Measurements from ENCODE around the gene ZNF385B.

The ZNF385B gene

GRCh38 chr2:179593323-179593722, 268.1 kb downstream of the ZNF385B start:
- Mint-ChIP-seq H3K4me3 (no peak overlapping the region), H3K4me1 (ENCODE audit: low read depth) (peaks cover 2% of the 10 kb centered on the region), H3K27ac (no peak overlapping the region), H3K27me3 (ENCODE audit: low read depth) (no peaks in the 10 kb centered on the region), H3K9me3 (no peaks in the 10 kb centered on the region), H3K36me3 (ENCODE audit: low read depth) (no peaks in the 10 kb centered on the region)
- DNase-seq (ENCODE audit: low spot score) = no peak

- no peak for DNase-seq (ENCODE audit: low spot score)
- no peak overlapping the region for H3K27ac Mint-ChIP-seq
- H3K9me3 Mint-ChIP-seq = no peaks in the 10 kb centered on the region
- no peak overlapping the region for H3K4me3 Mint-ChIP-seq
- H3K27me3 Mint-ChIP-seq (ENCODE audit: low read depth) = no peaks in the 10 kb centered on the region
- peaks cover 2% of the 10 kb centered on the region for H3K4me1 Mint-ChIP-seq (ENCODE audit: low read depth)
- no peaks in the 10 kb centered on the region for H3K36me3 Mint-ChIP-seq (ENCODE audit: low read depth)
Observed at GRCh38 chr2:179592167-179592936, 269.1 kb downstream of the ZNF385B start.

GRCh38 chr2:179591690-179592089, 269.7 kb downstream of the ZNF385B start:
- H3K9me3 Mint-ChIP-seq = no peaks in the 10 kb centered on the region
- H3K36me3 Mint-ChIP-seq (ENCODE audit: low read depth) = no peaks in the 10 kb centered on the region
- no peak for DNase-seq (ENCODE audit: low spot score)
- no peak overlapping the region for H3K27ac Mint-ChIP-seq
- H3K4me3 Mint-ChIP-seq = no peak overlapping the region
- peaks cover 2% of the 10 kb centered on the region for H3K4me1 Mint-ChIP-seq (ENCODE audit: low read depth)
- no peaks in the 10 kb centered on the region for H3K27me3 Mint-ChIP-seq (ENCODE audit: low read depth)

GRCh38 chr2:179588486-179589145, 272.8 kb downstream of the ZNF385B start:
- Mint-ChIP-seq H3K9me3 (no peaks in the 10 kb centered on the region), H3K27ac (no peak overlapping the region), H3K4me1 (ENCODE audit: low read depth) (no peaks in the 10 kb centered on the region), H3K4me3 (no peak overlapping the region), H3K27me3 (ENCODE audit: low read depth) (no peaks in the 10 kb centered on the region), H3K36me3 (ENCODE audit: low read depth) (no peaks in the 10 kb centered on the region)
- DNase-seq (ENCODE audit: low spot score) = no peak

- Mint-ChIP-seq H3K4me1 (ENCODE audit: low read depth) (no peaks in the 10 kb centered on the region), H3K27ac (no peak overlapping the region), H3K4me3 (no peak overlapping the region), H3K9me3 (no peaks in the 10 kb centered on the region), H3K36me3 (ENCODE audit: low read depth) (no peaks in the 10 kb centered on the region), H3K27me3 (ENCODE audit: low read depth) (no peaks in the 10 kb centered on the region)
- DNase-seq (ENCODE audit: low spot score) = no peak
Observed at GRCh38 chr2:179584760-179585159, 276.7 kb downstream of the ZNF385B start.

GRCh38 chr2:179581605-179582004, 279.8 kb downstream of the ZNF385B start:
- H3K4me1 Mint-ChIP-seq (ENCODE audit: low read depth) = no peaks in the 10 kb centered on the region
- no peaks in the 10 kb centered on the region for H3K36me3 Mint-ChIP-seq (ENCODE audit: low read depth)
- no peak for DNase-seq (ENCODE audit: low spot score)
- no peaks in the 10 kb centered on the region for H3K9me3 Mint-ChIP-seq
- no peak overlapping the region for H3K4me3 Mint-ChIP-seq
- H3K27ac Mint-ChIP-seq = no peak overlapping the region
- H3K27me3 Mint-ChIP-seq (ENCODE audit: low read depth) = no peaks in the 10 kb centered on the region

GRCh38 chr2:179580378-179581146, 280.9 kb downstream of the ZNF385B start:
- Mint-ChIP-seq H3K4me1 (ENCODE audit: low read depth) (no peaks in the 10 kb centered on the region), H3K4me3 (no peak overlapping the region), H3K27ac (no peak overlapping the region), H3K9me3 (no peaks in the 10 kb centered on the region), H3K36me3 (ENCODE audit: low read depth) (no peaks in the 10 kb centered on the region), H3K27me3 (ENCODE audit: low read depth) (no peaks in the 10 kb centered on the region)
- no peak for DNase-seq (ENCODE audit: low spot score)

- Mint-ChIP-seq H3K27me3 (ENCODE audit: low read depth) (no peaks in the 10 kb centered on the region), H3K4me1 (ENCODE audit: low read depth) (no peaks in the 10 kb centered on the region), H3K36me3 (ENCODE audit: low read depth) (no peaks in the 10 kb centered on the region), H3K9me3 (no peaks in the 10 kb centered on the region), H3K4me3 (no peak overlapping the region), H3K27ac (no peak overlapping the region)
- no peak for DNase-seq (ENCODE audit: low spot score)
Observed at GRCh38 chr2:179579800-179580199, 281.6 kb downstream of the ZNF385B start.

GRCh38 chr2:179578171-179578916, 283.1 kb downstream of the ZNF385B start:
- H3K27ac Mint-ChIP-seq = no peak overlapping the region
- no peaks in the 10 kb centered on the region for H3K4me1 Mint-ChIP-seq (ENCODE audit: low read depth)
- no peaks in the 10 kb centered on the region for H3K36me3 Mint-ChIP-seq (ENCODE audit: low read depth)
- no peak overlapping the region for H3K4me3 Mint-ChIP-seq
- no peaks in the 10 kb centered on the region for H3K27me3 Mint-ChIP-seq (ENCODE audit: low read depth)
- H3K9me3 Mint-ChIP-seq = no peaks in the 10 kb centered on the region
- no peak for DNase-seq (ENCODE audit: low spot score)

- H3K27me3 Mint-ChIP-seq (ENCODE audit: low read depth) = no peaks in the 10 kb centered on the region
- DNase-seq (ENCODE audit: low spot score) = no peak
- H3K4me3 Mint-ChIP-seq = no peak overlapping the region
- no peaks in the 10 kb centered on the region for H3K9me3 Mint-ChIP-seq
- no peaks in the 10 kb centered on the region for H3K36me3 Mint-ChIP-seq (ENCODE audit: low read depth)
- H3K4me1 Mint-ChIP-seq (ENCODE audit: low read depth) = no peaks in the 10 kb centered on the region
- H3K27ac Mint-ChIP-seq = no peak overlapping the region
Observed at GRCh38 chr2:179574061-179574519, 287.3 kb downstream of the ZNF385B start.

GRCh38 chr2:179572544-179572943, 288.9 kb downstream of the ZNF385B start:
- DNase-seq (ENCODE audit: low spot score) = no peak
- H3K9me3 Mint-ChIP-seq = no peaks in the 10 kb centered on the region

GRCh38 chr2:179571721-179572120, 289.7 kb downstream of the ZNF385B start:
- H3K4me3 Mint-ChIP-seq = no peak overlapping the region
- no peaks in the 10 kb centered on the region for H3K36me3 Mint-ChIP-seq (ENCODE audit: low read depth)
- H3K27ac Mint-ChIP-seq = no peak overlapping the region
- no peaks in the 10 kb centered on the region for H3K9me3 Mint-ChIP-seq
- no peaks in the 10 kb centered on the region for H3K4me1 Mint-ChIP-seq (ENCODE audit: low read depth)
- DNase-seq (ENCODE audit: low spot score) = no peak
- H3K27me3 Mint-ChIP-seq (ENCODE audit: low read depth) = no peaks in the 10 kb centered on the region

More at GRCh38 chr2:179572544-179572943, 288.9 kb downstream of the ZNF385B start:
- Mint-ChIP-seq H3K4me3 (no peak overlapping the region), H3K27me3 (ENCODE audit: low read depth) (no peaks in the 10 kb centered on the region), H3K36me3 (ENCODE audit: low read depth) (no peaks in the 10 kb centered on the region), H3K27ac (no peak overlapping the region), H3K4me1 (ENCODE audit: low read depth) (no peaks in the 10 kb centered on the region)

GRCh38 chr2:179571252-179571651, 290.2 kb downstream of the ZNF385B start:
- no peak overlapping the region for H3K27ac Mint-ChIP-seq
- no peaks in the 10 kb centered on the region for H3K36me3 Mint-ChIP-seq (ENCODE audit: low read depth)
- H3K4me3 Mint-ChIP-seq = no peak overlapping the region
- H3K4me1 Mint-ChIP-seq (ENCODE audit: low read depth) = no peaks in the 10 kb centered on the region
- no peaks in the 10 kb centered on the region for H3K27me3 Mint-ChIP-seq (ENCODE audit: low read depth)
- H3K9me3 Mint-ChIP-seq = no peaks in the 10 kb centered on the region
- no peak for DNase-seq (ENCODE audit: low spot score)

All from T-helper 2 cell treated with Interferon-gamma antibody and Interleukin-4, amounts not matched to agents 5 μg/mL and 100 μg/mL, for 36 hours (primary cell).